HCT116 (cell line): ENCODE results near the gene PLA2G2C.

Experiments
- ATF3 ChIP-seq: IDR thresholded peaks from 2 replicates; pipeline ENCODE4 v1.6.1; 2012
- CEBPB ChIP-seq: IDR thresholded peaks from 2 replicates; pipeline ENCODE4 v1.6.1; 2012; ENCODE audit warnings: low read depth
- CTCF ChIP-seq, 3 experiments: fragments of 200-600 bp in 1 of 3; sonication (generic) in 1 of 3; IDR thresholded peaks in 2 of 3; conservative IDR thresholded peaks in 1 of 3; 2 replicates each; pipeline ENCODE4 v1.5.1; 2012 to 2017; ENCODE audit warnings: low read depth in 2 of 3, low read length in 2 of 3, antibody characterized with exemption in 1 of 3, borderline replicate concordance in 1 of 3, control low read depth in 1 of 3, mild to moderate bottlenecking in 1 of 3, mixed read lengths in 1 of 3, mixed run types in 1 of 3, moderate library complexity in 1 of 3; ENCODE audit not compliant: insufficient read depth in 1 of 3
- EZH2 ChIP-seq: fragments of 200-600 bp; sonication (generic); IDR thresholded peaks from 2 replicates; pipeline ENCODE4 v1.6.1; 2017; ENCODE audit warnings: antibody characterized with exemption, mixed run types
- FOSL1 ChIP-seq: IDR thresholded peaks from 2 replicates; pipeline ENCODE4 v1.6.1; 2012; ENCODE audit warnings: low read depth
- JUND ChIP-seq: IDR thresholded peaks from 2 replicates; pipeline ENCODE4 v1.6.1; 2012
- MAX ChIP-seq: IDR thresholded peaks from 2 replicates; pipeline ENCODE4 v1.6.1; 2012
- POLR2A ChIP-seq: IDR thresholded peaks from 2 replicates; pipeline ENCODE4 v1.7.0; 2011; ENCODE audit warnings: borderline replicate concordance; ENCODE audit not compliant: insufficient read depth, insufficient read length; ENCODE audit errors: extremely low read depth
- POLR2AphosphoS5 ChIP-seq: IDR thresholded peaks from 2 replicates; pipeline ENCODE4 v1.6.1; 2011; ENCODE audit warnings: mild to moderate bottlenecking, low read depth, low read length, moderate library complexity
- REST ChIP-seq: IDR thresholded peaks from 2 replicates; pipeline ENCODE4 v1.6.1; 2012; ENCODE audit warnings: low read depth
- ZNF274 ChIP-seq: fragments of 200-500 bp; sonication (Bioruptor generic); IDR thresholded peaks from 2 replicates; pipeline ENCODE4 v1.6.1; 2014; ENCODE audit warnings: mild to moderate bottlenecking, low read depth, low read length, inconsistent platforms

GRCh38 chr1:20166051-20166450 is 20.3 kb downstream of the PLA2G2C start:
- TF ChIP-seq CEBPB (no peak), MAX (no peak), ATF3 (no peak), POLR2A (no peak), FOSL1 (no peak), EZH2 (no peak), POLR2AphosphoS5 (no peak), CTCF (IDR thresholded peaks at IDR 0.05 in 2 of 3, conservative IDR thresholded peaks at IDR 0.05 in 1 of 3; ENCODE audit: borderline replicate concordance in 1 of 3, insufficient read depth in 1 of 3, low read depth in 2 of 3, low read length in 2 of 3) (no peak), JUND (no peak), ZNF274 (no peak), REST (no peak)
